Stimulated activated CD8-positive, alpha-beta memory T cell treated with anti-CD3 and anti-CD28 coated beads, Interleukin-15, amount 100 ng/mL, for 48 hours (primary cell): ENCODE measurements around the gene LRRIQ4.

Experiments used
- DNase-seq, 2 donors: peaks; one replicate each; pipeline ENCODE4 v3.0.0-alpha.2; 2020; ENCODE audit warnings: low read depth in 2 of 2

LRRIQ4 gene

DNA sequence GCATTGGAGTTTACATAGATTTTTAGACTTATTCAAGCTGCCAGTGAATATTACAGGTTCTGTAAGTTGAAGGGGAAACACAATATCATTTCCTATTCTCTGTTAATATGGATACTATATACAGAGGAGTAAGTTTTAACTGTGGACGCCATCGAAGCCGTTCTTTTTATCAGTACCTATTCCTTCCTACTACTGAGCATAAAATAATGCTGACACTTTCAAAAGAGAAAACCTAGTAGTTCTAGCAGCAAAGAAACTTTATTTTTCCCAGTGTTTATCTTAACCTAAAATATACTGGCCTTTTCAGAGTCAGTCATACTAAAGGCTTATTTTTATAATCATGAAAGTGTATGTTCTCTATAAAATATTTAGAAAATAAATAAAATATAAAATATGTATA, 42.8 kb downstream of the LRRIQ4 start:
- DNase-seq, result no peak

DNA sequence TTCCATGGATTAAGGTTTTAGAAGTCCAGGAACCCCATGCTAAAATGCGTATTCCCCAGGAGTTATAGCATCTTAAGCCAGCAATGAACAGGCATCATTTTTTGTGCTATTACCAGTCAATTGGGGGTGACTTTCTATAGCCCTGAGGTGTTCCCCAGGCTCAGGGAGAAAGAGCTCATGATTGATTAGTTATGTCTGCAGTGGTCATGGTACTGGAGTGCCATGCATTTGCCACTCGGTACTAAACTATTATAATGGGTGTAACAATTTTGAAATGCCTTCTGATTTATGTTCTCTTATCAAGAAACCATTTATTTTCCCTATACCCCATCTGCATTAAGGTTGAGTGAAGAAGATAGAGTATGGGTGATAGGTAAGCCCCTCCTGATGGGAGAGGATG, 45.1 kb downstream of the LRRIQ4 start:
- DNase-seq, result no peak

DNA sequence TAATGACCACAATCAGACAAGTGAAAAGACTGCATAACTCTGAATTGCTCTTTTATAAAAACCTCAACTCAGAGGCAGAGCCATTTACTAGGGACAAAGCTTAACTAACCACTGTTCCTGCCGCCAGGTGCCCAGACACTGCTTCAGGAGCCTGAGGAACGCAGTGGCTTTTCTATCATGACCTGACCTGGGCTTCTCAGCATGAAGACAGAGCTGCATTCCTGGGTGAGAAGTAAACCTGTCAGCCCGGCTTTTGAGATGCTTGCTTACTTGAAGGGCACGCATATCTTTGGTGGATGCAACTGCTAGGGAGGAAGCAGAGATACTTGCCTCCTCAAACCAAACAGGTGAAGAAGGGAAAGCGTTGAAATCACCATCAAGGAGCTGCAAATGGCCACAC, 49.2 kb downstream of the LRRIQ4 start:
- DNase-seq, result no peak

DNA sequence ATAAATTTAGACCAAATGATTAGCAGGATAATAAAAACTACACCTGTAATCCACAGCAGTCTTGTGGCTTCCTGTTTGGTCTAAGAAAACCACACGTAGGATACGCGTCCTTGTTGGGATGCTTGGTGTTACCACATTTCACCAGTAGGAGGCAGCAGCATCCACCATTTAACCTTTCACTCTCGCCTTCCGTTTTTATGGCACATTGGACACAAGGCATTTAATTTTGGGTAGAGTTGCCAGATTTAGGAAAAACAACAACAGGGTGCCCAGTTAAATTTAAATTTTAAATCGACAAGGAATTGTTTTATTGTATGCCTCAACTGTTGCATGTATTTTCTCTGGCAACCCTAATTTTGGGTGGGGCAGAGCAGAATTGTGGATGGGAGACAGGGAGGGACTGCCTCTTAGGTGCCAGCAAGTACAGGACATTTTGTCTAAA, 50.8 kb downstream of the LRRIQ4 start:
- peak; percentile 19 to 31 for DNase-seq

DNA sequence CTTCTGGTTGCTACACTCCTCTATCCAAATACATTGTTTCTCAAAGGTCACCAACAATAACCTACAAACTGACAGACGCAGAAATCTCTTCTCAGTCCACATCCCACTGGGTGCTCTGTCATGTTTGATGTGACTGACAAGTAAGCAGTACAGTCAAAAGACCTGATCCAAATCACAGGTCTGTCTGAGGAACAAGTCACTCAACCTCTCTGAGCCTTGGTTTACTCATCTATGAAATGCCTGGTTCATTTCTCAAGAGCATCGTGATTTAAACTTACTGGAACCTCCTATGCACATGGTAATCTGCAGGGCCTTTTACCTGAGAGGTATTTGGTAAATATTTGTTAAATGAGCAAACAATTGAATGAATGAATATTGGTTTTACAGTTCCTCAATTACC, 51.6 kb downstream of the LRRIQ4 start:
- no peak for DNase-seq

DNA sequence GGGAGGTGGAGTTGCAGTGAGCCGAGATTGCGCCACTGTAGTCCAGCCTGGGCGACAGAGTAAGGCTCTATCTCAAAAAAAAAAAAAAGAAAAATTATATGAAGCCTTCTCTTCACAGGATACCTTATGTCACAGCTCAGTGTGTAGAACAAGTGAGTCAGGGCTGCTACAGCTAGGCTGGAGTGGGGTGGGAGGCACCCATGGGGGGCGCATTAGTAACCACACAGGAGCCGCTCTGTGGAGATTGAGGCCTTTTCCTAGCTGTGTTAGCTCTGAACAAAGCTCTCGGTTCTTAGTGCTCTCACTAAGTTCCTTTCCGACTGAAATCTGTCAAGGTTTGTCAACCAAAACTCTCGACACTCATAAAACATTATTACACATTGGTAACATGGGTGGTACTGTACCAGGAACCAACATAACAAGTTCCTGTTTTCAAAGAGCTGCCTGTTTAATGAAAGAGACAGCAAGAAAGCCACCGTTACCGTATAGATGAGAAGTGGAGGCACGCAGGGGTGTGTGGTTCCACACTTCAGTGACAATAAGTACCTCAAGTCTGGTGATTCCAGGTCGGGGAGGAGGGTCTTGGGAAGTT, 52.6 kb downstream of the LRRIQ4 start:
- peak; percentile 7 to 18 for DNase-seq

DNA sequence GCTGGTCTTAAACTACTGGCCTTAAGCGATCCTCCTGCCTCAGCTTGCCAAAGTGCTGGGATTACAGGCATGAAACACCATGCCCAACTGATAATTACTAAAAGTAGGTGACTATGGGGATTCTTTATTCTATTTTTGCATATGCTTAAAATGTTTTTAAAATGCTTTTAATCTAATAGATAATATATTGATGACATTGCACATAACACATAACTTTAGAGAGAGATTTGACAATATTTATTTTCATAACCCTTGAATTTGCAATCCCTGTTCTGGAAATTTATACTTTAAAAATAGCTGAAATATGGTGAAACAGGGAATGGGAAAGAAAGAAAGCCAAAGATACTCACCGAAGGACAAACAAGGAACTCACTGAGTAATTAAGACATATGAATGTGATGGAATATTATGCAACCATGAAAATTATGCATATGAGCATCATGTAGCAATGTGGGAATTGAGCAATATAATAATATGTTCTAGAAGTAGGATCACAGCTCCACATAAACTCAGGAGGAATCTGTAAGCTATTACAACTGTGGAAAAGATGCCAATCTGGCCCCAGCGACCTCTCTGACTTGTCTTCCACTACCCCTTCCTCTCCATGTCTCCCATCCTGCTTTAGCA, 55.0 kb downstream of the LRRIQ4 start:
- DNase-seq, result no peak

DNA sequence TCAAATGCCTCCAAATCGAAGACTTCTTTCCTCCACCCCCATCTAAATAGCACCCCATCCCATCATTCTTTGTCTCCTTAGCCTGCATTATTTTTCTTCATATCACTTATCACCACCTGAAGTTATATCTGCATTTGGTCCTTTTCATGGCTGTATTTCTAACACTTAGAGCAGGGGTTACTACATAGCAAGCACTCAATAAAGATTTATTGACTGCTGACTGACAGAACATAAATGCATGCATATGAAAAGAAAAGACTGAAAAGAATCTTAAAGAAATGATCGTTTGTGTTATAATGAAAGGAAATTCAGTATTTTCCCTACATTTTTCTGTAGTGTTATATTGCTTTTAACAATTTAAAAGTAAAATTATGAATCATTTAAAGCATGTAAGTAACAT, 55.7 kb downstream of the LRRIQ4 start:
- DNase-seq, result no peak

DNA sequence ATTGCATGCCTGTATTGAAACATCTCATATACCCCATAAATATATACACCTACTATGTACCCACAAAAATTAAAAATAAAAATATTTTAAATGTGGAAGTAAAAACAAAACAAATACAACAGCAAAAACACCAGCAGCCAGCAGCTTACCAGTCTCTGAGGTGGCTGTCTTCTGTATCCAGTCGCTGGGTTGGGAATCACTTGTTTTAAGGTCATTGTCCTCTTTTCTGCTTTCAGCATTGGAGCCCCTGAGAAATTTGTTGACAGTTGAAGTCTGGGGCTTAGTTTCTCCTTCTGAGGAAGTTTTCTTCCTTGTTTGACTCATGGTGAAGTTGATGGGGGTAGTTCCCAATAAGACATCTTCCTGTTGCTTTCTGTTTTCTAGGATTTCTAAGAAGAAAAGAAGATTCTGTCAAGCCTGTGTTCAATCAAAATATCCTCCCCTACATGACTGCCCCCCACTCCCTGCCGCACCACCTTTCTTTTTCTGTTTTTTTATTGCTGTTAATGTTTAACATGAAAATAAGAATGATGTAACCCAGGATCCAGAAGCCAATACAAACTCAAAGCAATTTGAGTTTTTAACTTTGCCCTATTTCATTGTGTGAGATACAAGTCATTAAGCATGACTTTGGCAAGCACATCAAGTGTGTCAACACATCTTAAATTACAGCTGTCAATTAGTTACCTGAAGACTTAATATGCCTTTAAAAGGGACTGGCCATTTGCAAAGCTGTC, 57.0 kb downstream of the LRRIQ4 start, which contains the start of gene LRRC31:
Gene LRRC31 (minus strand): TSS at position 452 of the 737 bp plus-strand sequence. CDS start 128 bp downstream, at position 324.
- no peak for DNase-seq

DNA sequence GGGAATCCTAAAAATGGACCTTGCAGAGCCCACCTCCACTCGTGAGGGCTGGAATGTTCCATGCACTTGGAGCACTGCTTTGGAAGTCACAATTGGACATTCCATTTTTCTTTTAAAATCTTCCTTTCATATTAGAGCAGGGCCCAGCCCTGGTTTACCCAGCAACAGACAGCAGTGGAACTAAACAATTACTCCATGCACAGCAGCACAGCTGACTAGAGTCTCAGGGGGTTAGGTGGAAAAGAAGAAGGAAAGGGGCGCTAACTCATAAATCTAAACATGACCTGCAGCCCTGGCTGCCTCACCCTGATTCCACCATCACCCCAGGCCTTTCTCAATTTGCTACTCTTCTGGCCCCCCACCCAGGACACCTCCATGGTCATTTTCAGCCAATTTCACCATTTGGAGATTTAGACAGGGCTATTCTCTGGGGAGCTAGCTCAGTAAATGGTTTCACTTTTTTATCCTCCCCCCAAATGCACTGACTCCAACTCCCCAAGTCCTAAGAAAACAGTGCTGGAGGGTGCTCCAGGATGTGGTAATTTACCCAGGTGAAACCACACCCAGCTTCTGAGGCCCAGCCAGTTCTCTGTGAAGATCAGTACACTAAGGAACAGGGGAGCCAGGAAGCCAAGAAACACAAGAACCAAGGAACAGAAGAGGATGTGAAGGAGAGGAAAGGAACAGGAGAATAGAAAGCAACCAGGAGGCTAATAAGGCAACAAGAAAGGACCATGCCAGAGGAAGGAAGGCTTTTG, 58.6 kb downstream of the LRRIQ4 start:
- DNase-seq, result no peak

DNA sequence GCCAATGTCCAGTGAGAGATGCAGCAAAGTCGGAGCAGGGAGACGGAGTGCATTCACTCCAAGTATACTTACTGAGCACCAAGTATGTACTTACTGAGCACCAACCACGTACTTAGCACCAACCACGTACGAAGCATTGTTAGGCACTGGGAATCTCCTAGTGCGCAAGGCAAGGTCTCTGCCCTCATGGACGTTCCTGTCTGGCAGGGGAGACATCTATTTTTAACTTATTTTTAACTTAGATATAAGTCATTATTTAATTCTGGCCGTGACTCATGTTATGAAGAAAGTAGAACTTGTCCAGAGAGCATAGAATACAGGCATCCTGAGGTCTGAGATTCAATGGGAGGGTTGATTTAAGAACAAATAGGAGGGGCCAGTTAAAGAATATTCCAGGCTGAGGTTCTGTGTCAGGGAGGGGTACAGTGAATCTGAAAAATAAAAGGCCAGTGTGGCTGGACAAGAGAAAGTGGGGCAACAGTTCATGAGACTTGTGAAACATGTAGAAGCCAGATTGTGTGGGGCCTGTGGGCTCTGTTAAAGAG, 66.4 kb downstream of the LRRIQ4 start:
- no peak for DNase-seq

DNA sequence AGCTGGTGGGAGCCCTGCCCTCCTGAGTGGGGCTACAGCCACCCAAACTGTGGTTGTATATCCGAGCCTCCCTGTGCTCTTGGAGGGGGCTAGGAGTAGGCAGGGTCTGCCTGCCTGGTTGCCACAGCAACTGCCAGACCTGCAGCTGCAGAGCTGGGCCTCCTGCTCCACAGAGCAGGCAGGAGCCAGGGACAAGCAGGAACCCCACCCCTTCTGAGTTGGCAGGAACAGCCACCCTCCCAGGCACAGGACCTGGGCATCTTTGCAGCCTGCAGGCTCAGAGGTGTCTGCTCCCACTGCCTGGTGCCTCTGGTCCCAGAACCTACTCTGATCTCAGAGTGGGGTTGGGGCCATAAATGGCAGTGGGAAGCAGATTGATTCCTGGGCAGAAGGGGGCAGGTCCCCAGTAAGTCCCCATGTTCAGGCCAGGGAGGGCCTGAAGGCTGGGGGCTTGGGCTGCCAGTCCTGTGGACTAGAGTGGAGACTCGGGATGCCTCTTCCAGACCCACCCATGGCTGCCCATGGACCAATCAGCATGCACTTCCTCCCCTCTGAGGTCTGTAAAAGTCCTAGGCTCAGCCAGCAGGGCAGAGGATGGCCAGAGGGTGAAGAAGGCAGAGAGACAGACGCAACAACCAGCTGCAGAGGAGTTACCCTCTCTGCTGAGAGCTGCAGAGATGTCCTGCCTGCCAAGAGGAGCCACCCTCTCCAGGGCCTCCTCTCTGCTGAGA, 67.3 kb downstream of the LRRIQ4 start:
- no peak for DNase-seq

DNA sequence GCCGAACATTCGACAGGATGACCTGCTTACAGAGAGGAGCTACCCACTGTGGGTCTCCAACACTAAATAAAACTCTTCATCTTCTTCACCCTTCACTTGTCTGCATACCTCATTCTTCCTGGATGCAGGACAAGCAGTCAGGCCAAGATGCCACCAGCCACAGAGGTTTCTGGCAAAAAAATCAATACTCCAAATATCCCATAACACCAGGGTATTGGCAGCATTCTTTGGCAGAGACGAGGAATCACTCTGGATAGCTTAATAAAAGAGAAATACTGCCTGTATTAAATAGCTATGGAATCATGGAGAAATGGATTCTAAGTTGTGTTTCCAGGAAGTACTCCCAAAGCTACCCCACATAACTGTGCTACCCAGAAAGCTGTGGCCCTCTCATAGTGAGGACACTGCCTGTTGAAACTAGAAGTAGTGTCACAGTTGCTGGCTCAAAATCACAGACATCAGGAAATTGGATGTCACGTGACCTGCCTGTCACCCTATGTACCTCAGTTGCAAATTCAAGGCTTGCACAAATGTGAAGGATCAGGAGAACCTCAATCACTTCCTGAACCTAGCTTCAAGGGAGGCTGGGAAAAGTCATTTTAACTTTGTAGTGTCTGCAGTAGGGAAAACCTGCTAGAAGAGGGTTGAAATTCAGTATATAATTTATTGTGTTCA, 68.0 kb downstream of the LRRIQ4 start:
- DNase-seq, result no peak

DNA sequence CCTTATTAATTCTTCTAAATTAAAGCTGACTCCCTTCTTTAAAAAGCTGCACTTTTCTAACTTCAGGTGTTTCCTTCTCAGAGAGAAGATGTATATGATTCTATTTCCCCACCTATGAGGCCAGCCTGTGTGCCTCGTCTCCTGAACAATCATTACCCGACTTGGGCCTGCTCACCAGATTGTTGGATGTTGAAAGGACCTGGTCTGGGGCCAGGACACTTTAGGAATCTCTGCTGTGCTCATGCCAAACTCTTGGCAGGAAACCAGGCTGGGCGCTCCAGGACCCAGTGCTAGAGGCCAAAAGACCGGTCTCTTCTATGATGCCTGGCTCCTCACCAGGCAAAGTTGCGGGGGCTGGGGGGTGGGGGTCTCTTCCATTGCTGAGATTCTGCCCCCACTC, 74.0 kb downstream of the LRRIQ4 start:
- DNase-seq, result no peak
